HG03460 (cell line): Measurements from ENCODE around the gene HIVEP2.

Experiments
- ATAC-seq: cut with Tn5 transposase; IDR thresholded peaks from one replicate; pipeline ENCODE4 v1.9.1; 2021; ENCODE audit not compliant: unreplicated experiment

The HIVEP2 gene

DNA sequence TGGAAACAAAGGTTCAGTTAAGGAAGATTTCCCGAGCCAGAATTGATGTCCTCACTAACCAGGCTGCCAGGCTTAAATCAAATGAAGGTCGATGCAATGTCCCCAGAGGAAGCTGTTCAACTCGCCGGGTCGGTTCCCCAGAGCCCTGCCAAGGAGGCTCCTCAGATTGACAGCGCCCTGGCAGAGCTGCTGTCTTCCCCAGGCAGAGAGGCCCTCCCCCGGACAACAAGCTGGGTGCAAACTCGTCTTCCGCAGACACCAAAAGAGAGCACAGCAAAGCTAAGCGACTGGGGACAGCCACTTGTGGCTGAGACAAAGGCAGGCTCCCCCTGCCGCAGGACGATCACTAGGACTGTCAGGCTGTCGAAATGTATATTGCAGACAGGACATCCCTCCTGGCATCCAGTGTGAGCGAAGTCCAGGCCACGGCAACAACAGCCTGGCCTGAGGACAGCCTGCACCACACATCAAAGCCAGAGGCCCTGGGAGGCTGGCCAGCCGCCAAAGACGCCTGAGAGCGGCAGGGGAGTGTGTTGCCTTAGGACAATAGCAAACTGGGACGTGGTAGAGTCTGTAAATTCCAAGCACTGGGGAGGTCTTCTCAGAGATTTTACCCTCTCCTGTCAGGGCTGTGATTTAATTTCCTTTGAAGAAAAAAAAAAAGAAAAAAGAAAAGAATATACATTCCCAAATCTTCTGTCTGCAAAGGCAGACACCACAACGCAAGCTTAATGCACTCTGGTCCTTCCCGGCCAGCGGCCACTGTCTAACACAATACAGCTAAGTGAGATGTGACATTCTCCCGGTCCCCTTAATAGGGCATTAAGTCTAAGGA lies 99.1 kb downstream of the HIVEP2 start:
- no peak for ATAC-seq

DNA sequence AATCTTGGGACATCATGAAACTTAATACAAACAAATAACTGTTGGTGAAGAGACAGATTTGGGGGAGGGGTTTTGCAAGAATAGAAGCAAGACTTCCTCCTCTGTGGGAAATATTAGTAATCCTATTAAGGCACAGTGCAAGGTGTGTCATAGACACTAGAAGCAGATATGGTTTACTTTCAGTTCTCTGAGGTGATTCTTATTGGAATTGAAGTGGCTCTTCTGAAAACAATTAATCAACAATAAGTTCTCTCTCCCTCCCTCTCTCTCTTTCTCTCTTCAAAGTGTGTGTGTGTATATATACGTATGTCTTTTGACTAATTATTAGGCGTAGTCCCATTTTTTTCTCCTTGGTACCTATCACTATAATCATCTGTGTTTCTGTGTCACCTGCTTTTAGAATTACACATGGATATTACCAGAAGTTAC lies 99.8 kb downstream of the HIVEP2 start:
- peak; percentile 41 for ATAC-seq

DNA sequence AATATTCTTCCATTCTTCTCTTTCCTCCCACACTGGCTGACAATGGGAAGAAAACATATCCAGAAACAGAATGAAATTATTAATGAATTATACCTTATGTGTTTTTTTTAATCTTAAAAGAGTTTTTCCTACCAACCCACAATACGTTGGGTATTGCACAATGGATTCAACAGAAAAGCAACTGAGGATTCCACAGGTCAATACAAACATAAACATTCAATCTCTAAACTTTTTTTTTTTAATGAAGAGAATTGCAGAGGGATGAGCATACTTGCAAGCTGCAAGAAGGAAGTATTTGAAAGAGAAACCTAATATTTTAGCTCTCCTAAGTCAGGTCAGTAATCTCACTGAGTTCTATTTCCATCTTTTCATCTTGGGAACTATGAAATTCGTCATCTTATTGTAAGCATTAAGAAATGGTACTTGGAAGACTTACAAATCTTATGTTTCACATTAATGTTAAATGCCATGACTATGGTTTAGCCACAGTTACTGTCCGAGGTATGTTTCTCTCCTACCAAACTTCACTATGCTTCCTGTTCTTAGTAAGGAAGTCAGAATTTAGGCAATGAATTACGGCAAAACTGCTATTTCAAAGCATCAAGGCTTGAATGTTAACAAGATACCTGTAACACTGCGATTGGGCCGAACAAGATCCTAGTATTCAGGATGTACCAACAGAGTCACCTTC lies 100.8 kb downstream of the HIVEP2 start:
- ATAC-seq = peak; percentile 20

DNA sequence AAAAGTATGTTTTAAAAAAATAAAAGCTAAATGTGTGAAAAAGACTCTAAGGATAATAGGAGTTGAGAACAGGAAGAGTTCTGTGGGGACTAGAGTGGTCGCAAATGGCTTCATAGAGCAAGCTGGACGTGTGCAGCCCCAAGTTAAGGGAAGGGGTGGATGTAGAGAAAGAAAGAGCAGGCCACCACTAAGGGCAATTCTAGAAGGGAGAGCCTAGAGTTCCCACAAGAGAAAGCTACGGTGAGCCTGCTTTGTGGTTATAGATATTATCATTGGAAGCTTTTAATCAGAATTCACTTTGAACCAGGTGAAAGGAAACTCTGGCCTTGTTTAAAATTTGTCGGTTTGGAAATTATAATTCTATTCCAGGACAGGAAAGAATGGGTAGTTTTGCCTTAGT lies 101.6 kb downstream of the HIVEP2 start:
- no peak for ATAC-seq

DNA sequence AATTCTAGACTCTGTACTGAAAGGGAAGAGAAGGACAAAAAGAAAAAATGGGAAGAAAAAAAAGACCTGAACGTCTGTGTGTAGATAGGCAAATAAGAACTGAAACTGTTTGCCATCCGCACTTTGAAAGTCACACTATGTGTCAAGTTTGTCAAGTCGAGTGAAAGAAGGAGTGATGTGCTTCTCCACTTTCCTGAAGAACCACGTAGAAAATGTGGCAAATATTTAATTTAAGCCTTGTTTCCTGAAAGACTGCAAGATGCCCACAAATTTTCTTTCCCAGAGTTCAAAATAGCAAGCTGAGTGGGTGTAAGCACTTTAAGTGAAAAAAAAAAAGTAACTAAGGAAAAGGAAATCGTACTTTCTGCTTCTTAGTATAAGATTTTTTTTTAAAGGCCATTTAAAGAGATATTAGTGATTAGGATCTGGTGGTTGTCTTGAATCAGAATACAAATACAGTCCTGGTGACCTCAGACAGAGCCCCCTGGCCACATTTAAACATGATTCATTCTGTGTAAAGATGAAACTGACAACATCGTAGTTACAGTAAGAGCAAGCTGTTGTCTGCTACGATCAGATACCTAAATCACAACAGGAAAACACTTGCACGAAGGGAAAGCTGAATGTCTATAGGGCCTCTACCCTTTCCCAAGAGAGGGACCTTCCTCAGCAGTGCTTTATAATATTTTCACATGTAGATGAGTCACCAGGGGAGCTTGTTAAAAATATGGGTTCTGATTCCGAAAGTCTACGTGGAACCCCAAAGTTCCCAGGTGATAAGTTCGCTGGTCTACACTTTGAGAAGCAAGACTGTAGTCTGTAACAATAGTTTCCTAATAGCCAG lies 102.3 kb downstream of the HIVEP2 start:
- peak; percentile 61 for ATAC-seq

DNA sequence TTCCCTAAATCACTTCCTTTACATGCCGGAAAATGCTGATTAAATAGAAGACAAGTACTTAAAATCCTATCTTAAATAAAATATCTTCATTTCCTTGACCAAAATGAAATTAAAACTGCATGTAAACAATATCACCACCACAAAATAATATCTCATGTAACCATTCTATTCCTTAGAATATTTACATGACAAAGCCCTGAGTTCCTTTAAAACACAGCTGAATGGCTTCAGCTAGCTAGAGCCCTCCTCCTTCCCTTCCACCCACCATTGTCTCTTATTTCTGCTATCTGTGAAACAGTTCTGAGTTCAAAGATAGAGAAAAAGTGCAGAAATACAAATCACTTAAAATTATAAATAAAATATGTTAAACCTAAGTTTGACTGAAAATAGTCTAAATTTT lies 103.1 kb downstream of the HIVEP2 start:
- ATAC-seq = no peak

DNA sequence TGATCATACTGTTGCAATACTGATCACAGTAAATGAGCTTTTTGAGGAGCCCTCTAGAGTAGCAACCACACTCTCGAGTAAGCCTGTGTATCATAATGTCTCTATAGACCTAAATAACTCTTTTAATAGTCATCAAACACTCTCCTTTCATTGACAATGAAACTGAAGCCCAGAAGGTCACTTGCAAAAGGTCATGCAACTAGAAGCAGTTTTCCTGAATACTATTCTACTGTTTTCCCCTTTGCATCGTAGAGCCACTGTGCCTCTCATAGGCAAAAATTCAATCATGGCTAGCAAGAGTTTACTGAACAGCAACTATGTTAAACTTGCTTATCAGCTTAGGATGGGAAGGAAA lies 105.3 kb downstream of the HIVEP2 start:
- no peak for ATAC-seq

DNA sequence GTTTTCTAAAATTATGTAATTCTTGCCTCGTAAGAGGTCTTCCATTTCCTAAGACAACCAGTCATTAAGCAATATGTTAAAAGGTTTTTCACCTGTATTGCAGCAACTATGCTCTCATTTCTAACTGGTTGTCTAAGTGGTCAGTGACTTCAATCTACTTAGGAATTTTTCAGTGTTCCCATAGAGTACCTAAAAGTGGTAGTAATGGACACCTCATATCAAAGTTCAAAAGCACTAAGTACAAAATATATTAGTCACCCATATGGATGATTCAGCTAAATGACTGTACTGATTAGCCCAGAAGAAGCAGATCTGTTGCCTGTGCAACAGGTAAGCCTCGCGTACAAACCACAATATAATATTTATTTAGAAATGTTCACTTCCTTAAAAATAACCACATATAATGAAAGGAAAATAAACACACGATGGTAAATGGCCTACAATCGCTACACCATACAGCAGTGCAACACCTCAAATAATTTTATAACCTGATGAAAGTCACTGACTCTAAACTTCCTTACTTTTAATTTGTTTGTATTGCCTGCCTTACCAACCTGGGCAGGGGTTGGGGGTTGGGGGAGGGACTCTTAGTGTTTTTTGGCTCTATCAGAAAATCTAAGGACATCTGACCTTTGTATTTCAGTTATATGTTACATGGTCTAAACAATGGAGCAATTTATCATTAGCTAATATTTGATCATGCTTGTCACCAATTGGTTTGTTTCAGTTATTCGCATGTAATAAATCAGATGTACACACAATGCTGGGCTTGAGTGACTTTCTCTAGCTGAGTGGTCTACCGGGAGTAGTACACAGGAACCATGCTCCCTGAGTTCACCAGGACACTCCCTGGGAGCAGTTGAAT lies 105.9 kb downstream of the HIVEP2 start:
- ATAC-seq = no peak

DNA sequence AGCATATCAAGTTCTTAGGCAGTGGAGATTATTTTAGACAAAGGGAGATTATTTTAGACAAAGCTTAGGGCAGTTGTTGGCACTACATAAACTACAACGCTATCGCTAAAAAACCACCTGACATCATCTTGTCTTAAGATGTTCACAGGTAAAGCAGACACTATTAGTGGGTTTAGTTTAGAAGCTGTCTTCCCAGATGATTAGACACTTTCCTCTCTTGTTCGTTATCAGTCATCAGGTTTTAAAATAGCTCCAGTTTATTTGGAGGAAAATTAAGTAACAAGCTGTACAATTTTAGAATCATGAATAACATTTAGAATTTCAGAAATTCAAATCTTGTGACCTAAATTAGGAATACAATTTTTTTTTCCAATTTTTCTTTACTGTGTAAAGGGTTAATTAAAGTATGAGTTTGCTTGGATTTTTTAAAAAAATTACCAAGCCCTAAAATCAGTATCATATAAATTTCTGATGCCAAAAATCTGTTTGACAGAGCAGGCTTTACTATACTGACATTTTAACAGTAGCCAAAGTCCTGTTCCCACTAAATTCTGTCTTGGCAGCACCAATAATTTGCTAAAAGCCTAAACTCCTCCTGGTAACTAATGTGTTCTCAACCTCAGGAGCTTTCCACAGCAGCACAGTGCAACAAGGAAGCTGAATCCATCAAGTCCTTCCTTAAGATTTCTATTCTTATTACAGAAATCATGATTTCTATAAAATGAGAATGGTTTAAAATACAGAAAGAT lies 109.0 kb downstream of the HIVEP2 start:
- ATAC-seq = no peak

DNA sequence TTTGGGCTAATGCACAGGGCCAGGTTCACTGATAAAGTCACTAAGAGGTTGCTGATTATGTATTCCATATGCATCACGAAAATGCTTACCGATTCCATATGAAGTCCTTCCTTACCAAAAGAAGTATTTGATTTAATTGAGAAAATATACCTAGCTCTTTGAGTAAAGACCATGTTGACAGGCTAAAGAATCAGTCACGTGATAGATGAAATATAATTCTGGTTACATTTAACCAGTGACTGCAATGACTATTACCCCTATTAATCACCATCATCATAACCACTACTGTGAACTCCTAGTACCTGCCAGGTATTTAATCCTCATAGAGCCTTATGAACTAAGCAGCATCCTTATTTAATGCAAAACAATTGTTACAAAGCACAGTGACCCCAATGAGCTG lies 110.1 kb downstream of the HIVEP2 start:
- ATAC-seq = no peak

DNA sequence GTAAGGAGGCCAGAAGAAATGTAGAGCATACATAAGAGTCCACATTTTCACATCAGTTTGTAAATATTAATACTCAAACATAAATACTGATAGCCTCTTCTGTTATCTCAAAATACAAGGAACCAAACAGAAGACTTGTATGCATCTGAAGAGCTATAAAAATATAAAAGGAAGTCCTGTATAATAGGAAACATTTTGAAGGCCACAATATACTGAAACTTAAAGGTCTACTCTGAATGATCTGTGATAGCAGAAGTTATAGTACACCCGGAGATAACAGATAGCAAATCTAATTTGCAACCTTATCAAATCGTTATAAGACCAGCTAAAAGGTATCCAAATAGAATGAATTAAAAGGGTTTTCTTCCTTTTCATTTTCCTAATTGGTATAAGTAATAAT lies 111.2 kb downstream of the HIVEP2 start:
- ATAC-seq = no peak

DNA sequence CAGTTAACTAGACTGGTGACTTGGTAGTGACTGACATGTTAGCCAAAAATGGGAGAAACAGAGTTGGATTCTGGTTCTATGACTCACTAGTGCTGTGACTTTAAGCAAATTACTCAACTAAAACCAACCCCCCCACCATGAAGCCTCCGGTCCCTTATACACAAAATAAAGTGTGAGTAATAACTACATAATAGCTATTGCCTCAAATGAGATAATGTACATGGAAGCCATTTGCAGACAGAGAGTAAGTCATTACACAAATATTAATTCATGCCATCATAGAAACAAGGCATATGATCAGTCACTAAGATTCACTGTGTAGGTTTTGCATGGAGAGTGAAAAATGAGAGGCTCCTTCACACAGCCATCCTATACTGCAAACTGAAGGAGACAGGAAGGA lies 111.9 kb downstream of the HIVEP2 start:
- ATAC-seq = no peak

DNA sequence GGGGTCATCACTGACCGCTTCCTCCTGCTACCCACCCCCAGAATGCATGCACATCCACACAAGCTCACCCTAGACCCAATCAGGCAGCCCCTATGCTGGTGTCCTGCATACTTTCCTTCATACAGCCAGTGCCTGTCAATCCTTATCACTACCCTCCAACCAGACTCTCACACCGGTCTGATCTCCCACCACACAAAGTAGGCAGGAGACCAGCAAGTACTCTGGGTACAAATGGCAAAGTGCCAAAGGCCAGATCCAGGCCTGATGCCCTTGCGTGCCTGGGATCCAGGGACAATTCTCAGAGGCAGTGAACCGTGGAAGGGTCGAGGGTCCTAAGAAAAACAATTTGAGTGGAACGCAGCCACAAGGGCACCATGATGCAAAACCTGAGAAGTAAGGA lies 114.2 kb downstream of the HIVEP2 start:
- ATAC-seq = no peak

DNA sequence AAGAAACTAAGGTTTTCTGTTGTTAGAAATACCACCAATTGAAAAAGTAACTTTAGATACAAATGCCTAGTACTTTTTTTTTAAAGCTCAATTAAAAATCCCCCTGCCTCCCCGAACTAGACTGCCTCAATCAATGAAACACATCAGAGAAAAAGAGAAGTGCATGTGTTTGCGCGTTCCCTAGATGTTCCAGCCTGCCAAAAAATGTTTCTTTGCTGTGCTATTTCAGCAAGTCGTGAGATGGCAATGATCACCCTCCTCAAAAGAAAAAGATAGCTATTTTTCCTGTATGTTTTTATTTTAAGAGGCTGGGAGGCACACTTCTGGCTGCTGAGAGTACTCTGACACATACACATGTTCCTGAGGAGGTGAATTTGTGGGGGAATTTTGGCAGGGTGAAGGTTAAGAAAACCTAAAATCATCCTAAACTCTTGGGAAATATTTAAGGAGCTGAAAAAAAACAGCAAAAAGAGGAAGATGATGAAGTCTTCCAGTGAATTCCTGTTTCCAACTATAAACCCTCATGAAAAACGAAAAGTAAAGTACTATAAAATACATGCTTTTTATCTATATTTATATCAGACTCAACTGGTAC lies 114.8 kb downstream of the HIVEP2 start:
- no peak for ATAC-seq

DNA sequence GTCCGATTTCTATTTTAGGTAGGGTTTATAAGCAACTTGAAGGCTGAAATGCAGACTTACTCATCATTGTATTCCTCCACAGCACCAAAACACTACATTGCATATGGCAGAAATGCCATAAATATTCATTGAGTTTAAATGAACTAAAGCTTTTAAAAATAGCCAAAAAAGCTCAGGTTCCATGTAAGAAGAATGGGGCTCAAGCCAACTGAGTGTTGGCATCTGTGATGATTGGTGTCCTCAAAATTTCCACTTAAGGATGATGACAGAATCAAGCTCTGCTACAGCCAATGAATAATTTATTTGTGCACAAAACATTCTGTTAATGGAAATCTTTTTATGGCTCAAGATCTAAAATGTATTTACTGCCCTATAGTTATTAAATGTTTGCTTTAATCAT lies 115.4 kb downstream of the HIVEP2 start:
- no peak for ATAC-seq

DNA sequence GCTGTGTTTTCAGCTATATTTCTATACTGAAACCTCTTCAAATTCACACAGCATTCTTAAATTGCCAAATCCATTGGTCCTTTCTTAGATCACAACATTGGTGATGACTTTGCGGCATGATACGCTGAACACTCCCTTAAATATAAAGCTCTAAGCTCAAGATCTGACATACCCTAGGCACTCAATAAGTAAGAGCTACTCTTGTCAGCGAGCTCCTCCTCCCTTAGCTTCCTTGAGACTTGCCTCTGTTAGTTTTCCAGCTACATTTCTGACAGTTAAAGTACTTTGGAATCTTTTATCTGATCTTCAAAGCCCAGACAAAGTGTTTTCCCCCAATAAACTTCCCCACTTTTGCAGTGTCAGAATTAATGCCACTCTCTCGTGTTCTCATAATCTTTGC lies 117.0 kb downstream of the HIVEP2 start:
- ATAC-seq = no peak

DNA sequence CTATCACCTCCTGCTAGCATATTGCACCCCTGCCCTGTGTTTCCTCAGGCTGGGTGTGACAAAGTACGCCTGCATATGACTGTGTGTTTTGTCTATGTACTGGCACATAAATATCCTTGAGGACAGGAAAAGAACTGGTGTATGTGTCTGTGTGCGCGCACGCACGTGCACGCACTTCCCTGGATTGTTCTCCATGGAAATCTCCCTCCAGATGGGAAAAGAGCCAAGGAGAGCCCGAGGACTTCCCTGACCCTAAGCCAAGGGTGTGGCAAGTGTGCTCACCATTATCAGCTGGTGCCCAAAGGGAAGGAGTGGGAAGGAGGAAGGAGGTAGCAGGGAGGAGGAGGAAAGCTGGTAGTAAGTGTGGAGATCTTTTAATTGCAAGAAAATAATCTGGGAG lies 117.6 kb downstream of the HIVEP2 start:
- ATAC-seq = no peak

DNA sequence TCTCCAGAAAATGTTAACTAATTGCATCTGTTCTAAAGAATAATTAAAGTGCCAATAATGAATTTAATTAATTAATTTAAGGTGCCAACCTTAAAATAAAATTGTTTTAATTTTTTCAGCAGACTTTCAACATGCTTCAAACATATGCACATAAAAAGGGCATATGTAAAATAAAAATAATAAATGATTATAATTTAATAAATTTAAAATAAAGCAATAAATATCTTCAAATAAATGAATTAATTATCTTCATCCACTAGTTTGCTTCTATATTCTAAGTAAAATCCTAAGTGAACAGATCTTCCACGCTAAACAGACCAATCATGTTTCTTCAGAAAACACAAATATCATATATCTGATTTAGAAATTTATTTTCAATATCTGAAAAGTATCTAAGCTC lies 119.2 kb downstream of the HIVEP2 start:
- ATAC-seq = no peak

DNA sequence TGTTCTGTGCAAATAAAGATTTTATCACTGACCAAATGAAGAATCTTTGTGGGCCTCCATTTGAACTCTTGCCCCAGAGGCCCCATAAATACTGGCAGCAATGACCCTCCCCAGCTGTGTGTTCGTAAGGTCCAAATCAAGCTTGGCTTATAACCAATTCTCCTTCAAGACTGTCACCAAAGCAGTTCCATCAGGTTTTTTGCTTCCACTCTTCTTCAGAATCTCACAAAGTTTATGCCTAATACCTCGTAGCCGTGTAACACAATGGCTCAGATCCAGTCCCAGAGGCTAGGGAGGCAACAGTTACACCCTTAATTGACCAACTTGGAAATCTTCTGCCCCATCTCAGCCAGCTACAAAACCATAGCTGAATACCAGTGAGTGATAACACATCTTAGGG lies 120.5 kb downstream of the HIVEP2 start:
- no peak for ATAC-seq
